DOHH2 (cell line): Measurements from ENCODE around the gene ATE1.
"Not testable (repeated sequence)": the region's sequence is repeated elsewhere in the genome, so short reads cannot be mapped to it uniquely, and the experiment has no call there.

Experiments
- EZH2phosphoT487 ChIP-seq: fragments of 200-600 bp; sonication (generic); IDR thresholded peaks from 2 replicates; pipeline ENCODE4 v1.6.1; 2017; ENCODE audit warnings: borderline replicate concordance, mild to moderate bottlenecking, antibody characterized with exemption, low read length, moderate library complexity, mixed read lengths
- TF ChIP-seq, protein P1 (sequence below): fragments of 200-600 bp; sonication (generic); IDR thresholded peaks from one replicate; pipeline ENCODE4 v1.5.1; 2014; ENCODE audit warnings: antibody characterized with exemption, mild to moderate bottlenecking, low read depth, low read length; ENCODE audit not compliant: poor library complexity, severe bottlenecking

DNA sequence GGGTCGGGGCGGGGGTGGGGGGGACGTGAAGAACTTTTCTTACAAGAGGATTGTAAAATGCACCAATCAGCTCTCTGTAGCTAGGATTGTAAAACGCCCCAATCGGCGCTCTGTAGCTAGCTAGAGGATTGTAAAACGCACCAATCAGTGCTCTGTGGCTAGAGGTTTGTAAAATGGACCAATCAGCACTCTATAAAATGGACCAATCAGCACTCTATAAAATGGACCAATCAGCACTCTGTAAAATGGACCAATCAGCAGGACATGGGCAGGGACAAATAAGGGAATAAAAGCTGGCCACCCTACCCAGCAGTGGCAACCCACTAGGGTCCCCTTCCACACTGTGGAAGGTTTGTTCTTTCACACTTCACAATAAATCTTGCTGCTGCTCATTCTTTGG, 9.0 kb downstream of the ATE1 start:
- TF ChIP-seq, protein P1, sequence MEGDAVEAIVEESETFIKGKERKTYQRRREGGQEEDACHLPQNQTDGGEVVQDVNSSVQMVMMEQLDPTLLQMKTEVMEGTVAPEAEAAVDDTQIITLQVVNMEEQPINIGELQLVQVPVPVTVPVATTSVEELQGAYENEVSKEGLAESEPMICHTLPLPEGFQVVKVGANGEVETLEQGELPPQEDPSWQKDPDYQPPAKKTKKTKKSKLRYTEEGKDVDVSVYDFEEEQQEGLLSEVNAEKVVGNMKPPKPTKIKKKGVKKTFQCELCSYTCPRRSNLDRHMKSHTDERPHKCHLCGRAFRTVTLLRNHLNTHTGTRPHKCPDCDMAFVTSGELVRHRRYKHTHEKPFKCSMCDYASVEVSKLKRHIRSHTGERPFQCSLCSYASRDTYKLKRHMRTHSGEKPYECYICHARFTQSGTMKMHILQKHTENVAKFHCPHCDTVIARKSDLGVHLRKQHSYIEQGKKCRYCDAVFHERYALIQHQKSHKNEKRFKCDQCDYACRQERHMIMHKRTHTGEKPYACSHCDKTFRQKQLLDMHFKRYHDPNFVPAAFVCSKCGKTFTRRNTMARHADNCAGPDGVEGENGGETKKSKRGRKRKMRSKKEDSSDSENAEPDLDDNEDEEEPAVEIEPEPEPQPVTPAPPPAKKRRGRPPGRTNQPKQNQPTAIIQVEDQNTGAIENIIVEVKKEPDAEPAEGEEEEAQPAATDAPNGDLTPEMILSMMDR = not testable (repeated sequence)
- not testable (repeated sequence) for TF ChIP-seq EZH2phosphoT487
